ENCODE results near the gene FAM53B. TPM values are rescaled to one million over a fixed set of nuclear protein-coding genes. Genes with fewer than 3 reads are reported as not detected.

Gene FAM53B
- polyA plus RNA-seq, 4 donors = 22.3 to 37.4 (median 25.1) TPM

GRCh38 chr10:124652200-124652599, 92.0 kb downstream of the FAM53B start:
- no peak for DNase-seq (ENCODE audit: low read depth in 4 of 4, low spot score in 3 of 4)

GRCh38 chr10:124651402-124651891, 92.7 kb downstream of the FAM53B start:
- no peak for DNase-seq (ENCODE audit: low read depth in 4 of 4, low spot score in 3 of 4)

- no peak for DNase-seq (ENCODE audit: low read depth in 4 of 4, low spot score in 3 of 4)
Measured at GRCh38 chr10:124650820-124651401, 93.3 kb downstream of the FAM53B start.

GRCh38 chr10:124650263-124650662, 93.9 kb downstream of the FAM53B start:
- DNase-seq (ENCODE audit: low read depth in 4 of 4, low spot score in 3 of 4) = no peak

- DNase-seq (ENCODE audit: low read depth in 4 of 4, low spot score in 3 of 4) = no peak
Measured at GRCh38 chr10:124649214-124649613, 95.0 kb downstream of the FAM53B start.

GRCh38 chr10:124648738-124649137, 95.4 kb downstream of the FAM53B start:
- DNase-seq (ENCODE audit: low read depth in 4 of 4, low spot score in 3 of 4) = peak in 2 of 4 donors; percentile 41 to 50

- no peak for DNase-seq (ENCODE audit: low read depth in 4 of 4, low spot score in 3 of 4)
Measured at GRCh38 chr10:124648131-124648475, 96.1 kb downstream of the FAM53B start.

GRCh38 chr10:124647421-124648130, 96.6 kb downstream of the FAM53B start:
- DNase-seq (ENCODE audit: low read depth in 4 of 4, low spot score in 3 of 4) = no peak

GRCh38 chr10:124646483-124647352, 97.5 kb downstream of the FAM53B start:
- no peak for DNase-seq (ENCODE audit: low read depth in 4 of 4, low spot score in 3 of 4)

GRCh38 chr10:124645467-124646095, 98.6 kb downstream of the FAM53B start:
- no peak for DNase-seq (ENCODE audit: low read depth in 4 of 4, low spot score in 3 of 4)

- DNase-seq (ENCODE audit: low read depth in 4 of 4, low spot score in 3 of 4) = no peak
Measured at GRCh38 chr10:124644771-124645415, 99.3 kb downstream of the FAM53B start.

GRCh38 chr10:124644236-124644635, 99.9 kb downstream of the FAM53B start:
- DNase-seq (ENCODE audit: low read depth in 4 of 4, low spot score in 3 of 4) = no peak

- DNase-seq (ENCODE audit: low read depth in 4 of 4, low spot score in 3 of 4) = no peak
Measured at GRCh38 chr10:124643330-124644009, 100.7 kb downstream of the FAM53B start.

GRCh38 chr10:124642088-124642710, 102.0 kb downstream of the FAM53B start:
- DNase-seq (ENCODE audit: low read depth in 4 of 4, low spot score in 3 of 4) = no peak

GRCh38 chr10:124641282-124642087, 102.7 kb downstream of the FAM53B start:
- DNase-seq (ENCODE audit: low read depth in 4 of 4, low spot score in 3 of 4) = no peak

- DNase-seq (ENCODE audit: low read depth in 4 of 4, low spot score in 3 of 4) = no peak
Measured at GRCh38 chr10:124640538-124641231, 103.5 kb downstream of the FAM53B start.

GRCh38 chr10:124640056-124640455, 104.1 kb downstream of the FAM53B start:
- no peak for DNase-seq (ENCODE audit: low read depth in 4 of 4, low spot score in 3 of 4)

- no peak for DNase-seq (ENCODE audit: low read depth in 4 of 4, low spot score in 3 of 4)
Measured at GRCh38 chr10:124639646-124640045, 104.5 kb downstream of the FAM53B start.

All from left renal pelvis (tissue), 4 donors.